Measurements from ENCODE around the gene ATAD3C. TPM values are rescaled to one million over a fixed set of nuclear protein-coding genes. Genes with fewer than 3 reads are reported as not detected.

Gene ATAD3C
- polyA plus RNA-seq, 3 donors: not detected

DNA sequence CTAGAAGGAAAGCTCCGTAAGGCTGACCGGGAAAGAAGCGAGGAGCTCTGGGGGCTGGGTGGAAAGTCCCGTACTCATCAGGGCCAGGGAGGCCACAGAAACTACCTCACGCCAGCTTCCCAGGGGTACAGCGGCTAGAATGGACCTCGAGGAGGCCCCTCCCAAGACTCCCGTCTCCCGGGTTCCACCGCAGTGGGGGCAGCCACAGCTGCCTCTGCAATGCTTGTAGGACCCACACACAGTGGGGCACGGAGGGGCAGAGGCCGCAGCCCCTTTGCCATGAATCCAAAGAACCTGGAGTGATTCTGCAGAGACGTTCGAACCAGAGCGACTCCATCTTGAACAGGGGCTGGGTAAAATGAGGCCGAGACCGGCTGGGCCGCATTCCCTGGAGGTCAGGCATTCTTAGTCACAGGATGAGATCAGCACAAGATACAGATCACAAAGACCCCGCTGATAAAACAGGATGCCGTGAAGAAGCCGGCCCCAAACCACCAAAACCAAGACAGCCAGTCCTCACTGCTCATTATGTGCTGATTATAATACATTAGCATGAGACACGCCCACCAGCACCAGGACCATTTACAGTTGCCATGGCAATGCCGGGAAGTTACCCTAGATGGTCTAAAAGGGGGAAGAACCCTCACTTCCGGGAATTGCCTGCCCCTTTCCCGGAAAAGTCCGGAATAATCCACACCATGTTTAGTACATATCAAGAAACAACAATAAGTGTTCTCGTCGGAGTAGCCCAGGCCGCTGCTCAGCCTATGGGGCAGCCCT is 26.8 kb upstream of the ATAD3C start:
- DNase-seq: no peak
- H3K9me3 ChIP-seq (replicated peaks in 1 of 2; ENCODE audit: control insufficient read depth in 1 of 2, insufficient read depth in 1 of 2, low read length in 2 of 2): no peaks in the 10 kb centered on the region
- no peaks in the 10 kb centered on the region for H3K36me3 ChIP-seq (replicated peaks in 1 of 2; ENCODE audit: control insufficient read depth in 1 of 2, insufficient read depth in 2 of 2, low read length in 2 of 2)
- no peak overlapping the region for H3K4me3 ChIP-seq (replicated peaks in 1 of 3; ENCODE audit: low read depth in 2 of 3, low read length in 3 of 3)
- intact Hi-C loops (cut with micrococcal nuclease): no loop called here
- Mint-ChIP-seq H3K36me3 (no peaks in the 10 kb centered on the region), H3K4me3 (peak overlapping the region in 1 of 2 donors; percentile 48), H3K9me3 (peaks cover 0 to 4% (median 0%) of the 10 kb centered on the region in 7 donors), H3K27me3 (ENCODE audit: low read depth in 3 of 3) (peaks cover 26 to 67% (median 29%) of the 10 kb centered on the region in 3 donors), H3K4me1 (no peaks in the 10 kb centered on the region), H3K27ac (no peak overlapping the region)
- H3K9ac ChIP-seq (ENCODE audit: insufficient read depth, low read length, poor library complexity, severe bottlenecking): no peak overlapping the region
- H2AFZ ChIP-seq (ENCODE audit: insufficient read depth, low read depth, low read length, poor library complexity, severe bottlenecking): no peak overlapping the region
- WGBS (ENCODE audit: insufficient coverage): 77% methylated on average over 21 of the region's 29 CpGs
- peaks cover 2 to 27% of the 10 kb centered on the region in 2 donors for H3K27me3 ChIP-seq (ENCODE audit: control insufficient read depth in 2 of 2, insufficient read depth in 2 of 2, low read length in 2 of 2)
- H3K27ac ChIP-seq (ENCODE audit: low read depth in 1 of 2, low read length in 2 of 2): no peak overlapping the region
- TF ChIP-seq, protein P1, sequence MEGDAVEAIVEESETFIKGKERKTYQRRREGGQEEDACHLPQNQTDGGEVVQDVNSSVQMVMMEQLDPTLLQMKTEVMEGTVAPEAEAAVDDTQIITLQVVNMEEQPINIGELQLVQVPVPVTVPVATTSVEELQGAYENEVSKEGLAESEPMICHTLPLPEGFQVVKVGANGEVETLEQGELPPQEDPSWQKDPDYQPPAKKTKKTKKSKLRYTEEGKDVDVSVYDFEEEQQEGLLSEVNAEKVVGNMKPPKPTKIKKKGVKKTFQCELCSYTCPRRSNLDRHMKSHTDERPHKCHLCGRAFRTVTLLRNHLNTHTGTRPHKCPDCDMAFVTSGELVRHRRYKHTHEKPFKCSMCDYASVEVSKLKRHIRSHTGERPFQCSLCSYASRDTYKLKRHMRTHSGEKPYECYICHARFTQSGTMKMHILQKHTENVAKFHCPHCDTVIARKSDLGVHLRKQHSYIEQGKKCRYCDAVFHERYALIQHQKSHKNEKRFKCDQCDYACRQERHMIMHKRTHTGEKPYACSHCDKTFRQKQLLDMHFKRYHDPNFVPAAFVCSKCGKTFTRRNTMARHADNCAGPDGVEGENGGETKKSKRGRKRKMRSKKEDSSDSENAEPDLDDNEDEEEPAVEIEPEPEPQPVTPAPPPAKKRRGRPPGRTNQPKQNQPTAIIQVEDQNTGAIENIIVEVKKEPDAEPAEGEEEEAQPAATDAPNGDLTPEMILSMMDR (IDR thresholded peaks at IDR 0.05): no peak
- H4K20me1 ChIP-seq (ENCODE audit: insufficient read depth, low read length): no peaks in the 10 kb centered on the region
- no peaks in the 10 kb centered on the region for H3K79me2 ChIP-seq (ENCODE audit: insufficient read depth, low read length)
- no peaks in the 10 kb centered on the region for H3K4me1 ChIP-seq (ENCODE audit: control insufficient read depth in 1 of 2, insufficient read depth in 2 of 2, low read length in 2 of 2)
- no peak overlapping the region for H3K4me2 ChIP-seq (replicated peaks; ENCODE audit: extremely low read depth, low read length, poor library complexity, severe bottlenecking)

GRCh38 chr1:1423245-1423597 is 26.3 kb upstream of the ATAD3C start:
- DNase-seq: no peak
- Histone ChIP-seq H3K9ac (ENCODE audit: insufficient read depth, low read length, poor library complexity, severe bottlenecking) (no peak overlapping the region), H3K4me1 (ENCODE audit: control insufficient read depth in 1 of 2, insufficient read depth in 2 of 2, low read length in 2 of 2) (no peaks in the 10 kb centered on the region), H3K9me3 (replicated peaks in 1 of 2; ENCODE audit: control insufficient read depth in 1 of 2, insufficient read depth in 1 of 2, low read length in 2 of 2) (no peaks in the 10 kb centered on the region), H3K27me3 (ENCODE audit: control insufficient read depth in 2 of 2, insufficient read depth in 2 of 2, low read length in 2 of 2) (peaks cover 2 to 29% of the 10 kb centered on the region in 2 donors), H3K79me2 (ENCODE audit: insufficient read depth, low read length) (no peaks in the 10 kb centered on the region), H3K4me2 (replicated peaks; ENCODE audit: extremely low read depth, low read length, poor library complexity, severe bottlenecking) (no peak overlapping the region), H3K36me3 (replicated peaks in 1 of 2; ENCODE audit: control insufficient read depth in 1 of 2, insufficient read depth in 2 of 2, low read length in 2 of 2) (no peaks in the 10 kb centered on the region), H2AFZ (ENCODE audit: insufficient read depth, low read depth, low read length, poor library complexity, severe bottlenecking) (no peak overlapping the region), H3K4me3 (replicated peaks in 1 of 3; ENCODE audit: low read depth in 2 of 3, low read length in 3 of 3) (no peak overlapping the region), H3K27ac (ENCODE audit: low read depth in 1 of 2, low read length in 2 of 2) (no peak overlapping the region), H4K20me1 (ENCODE audit: insufficient read depth, low read length) (no peaks in the 10 kb centered on the region)
- no peak overlapping the region for H3K4me3 Mint-ChIP-seq
- intact Hi-C loops (cut with micrococcal nuclease): no loop called here
- no peaks in the 10 kb centered on the region for H3K36me3 Mint-ChIP-seq
- H3K4me1 Mint-ChIP-seq: no peaks in the 10 kb centered on the region
- WGBS (ENCODE audit: insufficient coverage): 80% methylated on average over 1 of the region's 7 CpGs
- peak overlapping the region in 1 of 7 donors; percentile 53 for H3K27ac Mint-ChIP-seq
- TF ChIP-seq, protein P1 (IDR thresholded peaks at IDR 0.05): no peak
- H3K27me3 Mint-ChIP-seq (ENCODE audit: low read depth in 3 of 3): peaks cover 23 to 70% (median 29%) of the 10 kb centered on the region in 3 donors
- H3K9me3 Mint-ChIP-seq: peaks cover 0 to 4% (median 0%) of the 10 kb centered on the region in 7 donors
